K562 (cell line): Measurements from ENCODE around the gene MRPL30. TPM values are rescaled to one million over a fixed set of nuclear protein-coding genes. Genes with fewer than 3 reads are reported as not detected.

Experiments used
- ASH1L ChIP-seq: fragments of 450-650 bp; IDR thresholded peaks from 2 replicates; pipeline ENCODE4 v1.6.1; 2018; ENCODE audit warnings: borderline replicate concordance, mild to moderate bottlenecking, low read depth; ENCODE audit not compliant: partially characterized antibody
- CBX1 ChIP-seq: sonication (generic); IDR thresholded peaks from 2 replicates; pipeline ENCODE4 v1.6.1; 2016; ENCODE audit warnings: antibody characterized with exemption, low read depth, mild to moderate bottlenecking
- FOS ChIP-seq: IDR thresholded peaks from 3 replicates; pipeline ENCODE4 v1.6.1; 2011; ENCODE audit not compliant: insufficient read length; ENCODE audit errors: extremely low read depth
- FOXM1 ChIP-seq, 2 experiments: fragments of 450-650 bp in 1 of 2; sonication (generic) in 1 of 2; formaldehyde crosslinking in 1 of 2; IDR thresholded peaks; 2 replicates each; pipeline versions ENCODE4 v1.6.1 to v1.9.0; 2017 to 2022; ENCODE audit warnings: low read depth in 2 of 2, mild to moderate bottlenecking in 2 of 2, missing genetic modification reagents in 1 of 2, moderate library complexity in 1 of 2
- FOXP1 ChIP-seq: sonication (generic); formaldehyde crosslinking; IDR thresholded peaks from 2 replicates; pipeline ENCODE4 v1.8.0; 2022; ENCODE audit warnings: mild to moderate bottlenecking, missing genetic modification reagents
- GTF2F1 ChIP-seq: IDR thresholded peaks from 2 replicates; pipeline ENCODE4 v1.6.1; 2011; ENCODE audit warnings: low read depth, low read length, improper control_type of control experiment
- NFE2 ChIP-seq: IDR thresholded peaks from 2 replicates; pipeline ENCODE4 v1.6.1; 2014; ENCODE audit warnings: antibody characterized with exemption, low read depth
- RHOXF2B ChIP-seq: fragments of 250-450 bp; sonication (Bioruptor Pico); conservative IDR thresholded peaks from 2 replicates; pipeline ENCODE4 v1.5.1; 2021
- THRAP3 ChIP-seq: fragments of 450-650 bp; IDR thresholded peaks from 2 replicates; pipeline ENCODE4 v1.6.1; 2016; ENCODE audit warnings: mild to moderate bottlenecking, inconsistent platforms, borderline replicate concordance
- YY1 ChIP-seq, 3 experiments: IDR thresholded peaks; 2 replicates each; pipeline ENCODE4 v1.6.1; 2011; ENCODE audit warnings: low read length in 2 of 3, mild to moderate bottlenecking in 2 of 3, moderate library complexity in 2 of 3, borderline replicate concordance in 1 of 3, control low read depth in 1 of 3, low read depth in 1 of 3; ENCODE audit not compliant: insufficient read depth in 3 of 3, insufficient replicate concordance in 2 of 3, control insufficient read depth in 1 of 3, insufficient read length in 1 of 3; ENCODE audit errors: extremely low read depth in 1 of 3
- ZNF695 ChIP-seq: fragments of 450-650 bp; formaldehyde crosslinking; IDR thresholded peaks from 2 replicates; pipeline ENCODE4 v1.4.0; 2020; ENCODE audit warnings: mild to moderate bottlenecking, moderate library complexity
- polyA plus RNA-seq, 8 experiments: library from polyadenylated mRNA; depleted of rRNA in 4 of 8; stranded (reverse) in 5 of 8; unstranded in 3 of 8; fragments of >200 nt; fragmentation: Nextera tagmentation in 2 of 8; fragmentation: Illumina TruSeq in 1 of 8; extraction: Ambion mirVana in 2 of 8; extraction: Trizol in 1 of 8; gene quantifications; 2 replicates each; pipeline versions ENCODE4 v1.2.1 to v1.2.3, GENCODE V29; 2011 to 2014; ENCODE audit warnings: inconsistent platforms in 1 of 8, missing spikeins in 1 of 8
- total RNA-seq, 7 experiments: library from RNA; depleted of rRNA in 6 of 7; stranded (reverse); fragments of >200 nt in 6 of 7; fragmentation: Illumina TruSeq in 2 of 7; extraction: Trizol in 2 of 7; gene quantifications; 2 replicates each; pipeline versions ENCODE4 v1.2.1 to v1.2.3, GENCODE V29; 2011 to 2021; ENCODE audit warnings: low replicate concordance in 1 of 7
- TF ChIP-seq, protein P1 (sequence below), 2 experiments: fragments of 450-650 bp; IDR thresholded peaks; 2 replicates each; pipeline ENCODE4 v1.6.1; 2016; ENCODE audit warnings: mild to moderate bottlenecking in 2 of 2, borderline replicate concordance in 1 of 2, low read depth in 1 of 2, moderate library complexity in 1 of 2
- TF ChIP-seq, protein P2 (sequence below): sonication (generic); formaldehyde crosslinking; IDR thresholded peaks from 2 replicates; pipeline ENCODE4 v1.8.0; 2022; ENCODE audit warnings: missing genetic modification reagents, mild to moderate bottlenecking, moderate library complexity, borderline replicate concordance
- TF ChIP-seq, protein P3 (sequence below): conservative IDR thresholded peaks from 2 replicates; pipeline ENCODE4 v1.6.1; 2011; ENCODE audit warnings: low read depth, mild to moderate bottlenecking, low read length; ENCODE audit not compliant: control insufficient read depth

MRPL30 gene
- total and polyA plus RNA-seq, 9 of the 15 experiments (the other 6 are each of a cell fraction or from before 2014, with no cell fraction given), result 63.3 to 130 (median 87.0) TPM

DNA sequence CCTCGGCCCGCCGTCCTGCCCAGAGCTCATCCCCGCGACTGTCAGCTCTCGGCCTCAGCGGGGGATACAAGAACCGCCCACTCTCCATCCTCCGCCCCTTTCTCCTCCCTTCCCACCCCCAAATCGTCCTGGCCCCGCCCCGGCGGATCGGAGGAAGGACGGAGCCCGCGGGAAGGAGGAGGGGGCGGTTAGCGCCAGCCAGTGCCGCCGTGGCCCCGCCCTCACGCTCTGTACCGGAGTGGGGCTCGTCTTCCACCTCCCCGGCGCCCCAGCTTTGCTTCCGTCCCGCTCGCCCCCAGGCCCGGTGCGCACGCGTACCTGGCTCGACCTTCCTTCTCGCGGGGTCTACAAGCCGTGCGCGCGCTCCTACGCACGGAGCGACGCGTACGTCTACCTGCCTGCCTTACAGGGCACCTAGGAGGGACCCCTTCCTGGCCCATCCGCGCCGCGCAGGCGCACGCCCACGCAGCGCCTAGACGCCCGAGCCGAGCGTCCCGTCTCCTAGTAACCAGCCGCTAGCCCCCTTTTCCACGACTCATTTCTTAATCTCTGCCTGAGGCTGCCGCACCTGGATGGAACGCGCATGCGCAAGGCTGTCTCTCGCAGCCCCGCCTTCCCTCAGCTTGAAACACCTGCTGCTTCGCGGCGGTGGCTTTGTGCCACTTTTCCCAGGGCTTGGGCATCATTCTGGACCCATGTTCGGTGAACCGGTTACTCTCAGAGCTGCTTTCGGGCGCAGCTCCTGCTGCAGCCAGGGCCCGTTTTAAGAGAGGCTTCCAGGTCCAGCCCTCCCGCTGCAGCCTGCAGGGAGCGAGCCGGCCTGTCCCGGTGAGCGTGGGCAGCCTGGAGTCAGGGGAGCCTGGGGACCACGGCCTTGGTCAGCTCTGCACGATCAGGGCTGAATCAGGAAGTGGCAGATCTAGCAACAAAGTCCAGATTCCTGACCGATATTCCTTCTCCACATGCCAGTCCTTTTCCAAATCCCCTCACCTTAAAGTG lies 39.6 kb upstream of the MRPL30 start, which contains the start of gene C2orf15 (continued):
- TF ChIP-seq, protein P1, sequence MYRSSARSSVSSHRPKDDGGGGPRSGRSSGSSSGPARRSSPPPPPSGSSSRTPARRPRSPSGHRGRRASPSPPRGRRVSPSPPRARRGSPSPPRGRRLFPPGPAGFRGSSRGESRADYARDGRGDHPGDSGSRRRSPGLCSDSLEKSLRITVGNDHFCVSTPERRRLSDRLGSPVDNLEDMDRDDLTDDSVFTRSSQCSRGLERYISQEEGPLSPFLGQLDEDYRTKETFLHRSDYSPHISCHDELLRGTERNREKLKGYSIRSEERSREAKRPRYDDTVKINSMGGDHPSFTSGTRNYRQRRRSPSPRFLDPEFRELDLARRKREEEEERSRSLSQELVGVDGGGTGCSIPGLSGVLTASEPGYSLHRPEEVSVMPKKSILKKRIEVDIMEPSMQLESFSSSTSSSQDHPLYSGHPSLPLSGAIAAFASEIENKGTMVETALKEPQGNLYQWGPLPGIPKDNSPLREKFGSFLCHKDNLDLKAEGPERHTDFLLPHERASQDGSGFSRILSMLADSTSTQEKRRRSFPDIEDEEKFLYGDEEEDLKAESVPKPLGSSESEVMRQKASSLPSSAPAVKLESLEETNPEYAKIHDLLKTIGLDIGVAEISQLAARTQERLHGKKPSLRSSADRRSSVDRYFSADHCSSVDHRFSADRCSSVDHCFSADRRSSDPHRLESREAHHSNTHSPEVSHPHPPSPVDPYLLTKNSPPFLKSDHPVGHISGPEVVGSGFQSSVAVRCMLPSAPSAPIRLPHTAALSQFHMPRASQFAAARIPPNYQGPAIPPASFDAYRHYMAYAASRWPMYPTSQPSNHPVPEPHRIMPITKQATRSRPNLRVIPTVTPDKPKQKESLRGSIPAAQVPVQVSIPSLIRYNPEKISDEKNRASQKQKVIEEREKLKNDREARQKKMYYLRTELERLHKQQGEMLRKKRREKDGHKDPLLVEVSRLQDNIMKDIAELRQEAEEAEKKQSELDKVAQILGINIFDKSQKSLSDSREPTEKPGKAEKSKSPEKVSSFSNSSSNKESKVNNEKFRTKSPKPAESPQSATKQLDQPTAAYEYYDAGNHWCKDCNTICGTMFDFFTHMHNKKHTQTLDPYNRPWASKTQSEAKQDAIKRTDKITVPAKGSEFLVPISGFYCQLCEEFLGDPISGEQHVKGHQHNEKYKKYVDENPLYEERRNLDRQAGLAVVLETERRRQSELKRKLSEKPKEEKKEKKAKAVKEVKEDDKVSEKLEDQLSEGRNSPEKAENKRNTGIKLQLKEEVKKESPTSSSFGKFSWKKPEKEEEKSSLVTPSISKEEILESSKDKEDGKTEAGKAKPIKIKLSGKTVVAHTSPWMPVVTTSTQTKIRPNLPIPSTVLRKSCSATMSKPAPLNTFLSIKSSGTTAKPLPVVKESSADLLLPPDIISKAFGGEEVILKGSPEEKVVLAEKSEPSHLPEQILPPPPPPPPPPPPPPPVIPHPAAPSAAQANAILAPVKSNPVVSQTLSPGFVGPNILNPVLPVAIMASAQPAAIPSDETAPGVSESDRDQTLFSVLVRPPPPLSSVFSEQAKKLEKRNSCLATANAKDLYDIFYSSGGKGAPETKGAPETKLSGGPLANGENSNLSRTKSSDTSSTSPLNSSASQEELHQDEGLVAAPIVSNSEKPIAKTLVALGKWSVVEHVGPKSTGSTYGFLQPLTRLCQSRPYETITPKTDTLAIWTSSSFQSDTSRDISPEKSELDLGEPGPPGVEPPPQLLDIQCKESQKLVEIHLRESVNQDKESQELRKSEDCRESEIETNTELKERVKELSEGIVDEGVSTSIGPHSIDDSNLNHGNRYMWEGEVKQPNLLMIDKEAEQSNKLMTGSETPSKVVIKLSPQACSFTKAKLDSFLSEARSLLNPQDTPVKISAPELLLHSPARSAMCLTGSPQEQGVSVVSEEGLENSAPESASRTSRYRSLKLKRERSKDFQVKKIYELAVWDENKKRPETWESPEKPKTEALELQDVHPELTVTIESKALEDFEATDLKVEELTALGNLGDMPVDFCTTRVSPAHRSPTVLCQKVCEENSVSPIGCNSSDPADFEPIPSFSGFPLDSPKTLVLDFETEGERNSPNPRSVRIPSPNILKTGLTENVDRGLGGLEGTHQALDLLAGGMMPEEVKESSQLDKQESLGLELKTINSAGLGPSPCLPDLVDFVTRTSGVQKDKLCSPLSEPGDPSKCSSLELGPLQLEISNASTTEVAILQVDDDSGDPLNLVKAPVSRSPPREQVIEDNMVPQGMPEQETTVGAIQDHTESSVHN (IDR thresholded peaks at IDR 0.05; ENCODE audit: borderline replicate concordance in 1 of 2, low read depth in 1 of 2), result no peak
- no peak for TF ChIP-seq NFE2
- no peak for TF ChIP-seq ASH1L
- TF ChIP-seq RHOXF2B (CRISPR knock-in tag), result no peak
- no peak for TF ChIP-seq THRAP3
- TF ChIP-seq, protein P2, sequence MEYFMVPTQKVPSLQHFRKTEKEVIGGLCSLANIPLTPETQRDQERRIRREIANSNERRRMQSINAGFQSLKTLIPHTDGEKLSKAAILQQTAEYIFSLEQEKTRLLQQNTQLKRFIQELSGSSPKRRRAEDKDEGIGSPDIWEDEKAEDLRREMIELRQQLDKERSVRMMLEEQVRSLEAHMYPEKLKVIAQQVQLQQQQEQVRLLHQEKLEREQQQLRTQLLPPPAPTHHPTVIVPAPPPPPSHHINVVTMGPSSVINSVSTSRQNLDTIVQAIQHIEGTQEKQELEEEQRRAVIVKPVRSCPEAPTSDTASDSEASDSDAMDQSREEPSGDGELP, result no peak
- no peak for TF ChIP-seq FOXM1 (IDR thresholded peaks at IDR 0.05; ENCODE audit: low read depth)
- TF ChIP-seq FOXM1 (CRISPR knock-in tag; IDR thresholded peaks at IDR 0.05; ENCODE audit: low read depth), result no peak
- peak in 1 of 3 experiments; percentile 14 for TF ChIP-seq YY1 (IDR thresholded peaks at IDR 0.05; ENCODE audit: borderline replicate concordance in 1 of 3, control insufficient read depth in 1 of 3, extremely low read depth in 1 of 3, insufficient read depth in 3 of 3, insufficient read length in 1 of 3, insufficient replicate concordance in 2 of 3, low read depth in 1 of 3, low read length in 2 of 3)
- TF ChIP-seq, protein P3, sequence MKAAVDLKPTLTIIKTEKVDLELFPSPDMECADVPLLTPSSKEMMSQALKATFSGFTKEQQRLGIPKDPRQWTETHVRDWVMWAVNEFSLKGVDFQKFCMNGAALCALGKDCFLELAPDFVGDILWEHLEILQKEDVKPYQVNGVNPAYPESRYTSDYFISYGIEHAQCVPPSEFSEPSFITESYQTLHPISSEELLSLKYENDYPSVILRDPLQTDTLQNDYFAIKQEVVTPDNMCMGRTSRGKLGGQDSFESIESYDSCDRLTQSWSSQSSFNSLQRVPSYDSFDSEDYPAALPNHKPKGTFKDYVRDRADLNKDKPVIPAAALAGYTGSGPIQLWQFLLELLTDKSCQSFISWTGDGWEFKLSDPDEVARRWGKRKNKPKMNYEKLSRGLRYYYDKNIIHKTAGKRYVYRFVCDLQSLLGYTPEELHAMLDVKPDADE, result no peak
- no peak for TF ChIP-seq ZNF695 (CRISPR knock-in tag)
- TF ChIP-seq FOS, result no peak
- TF ChIP-seq CBX1, result no peak
- no peak; the same call in 1 of the 2 replicates for TF ChIP-seq FOXP1 (CRISPR knock-in tag)
- no peak for TF ChIP-seq GTF2F1
